SK-N-DZ (cell line): ENCODE measurements around the gene KCNS1.

Source experiments
- DNase-seq: peaks from one replicate; pipeline ENCODE4 v3.0.0-alpha.2; 2015; ENCODE audit warnings: low spot score

The KCNS1 gene

DNA sequence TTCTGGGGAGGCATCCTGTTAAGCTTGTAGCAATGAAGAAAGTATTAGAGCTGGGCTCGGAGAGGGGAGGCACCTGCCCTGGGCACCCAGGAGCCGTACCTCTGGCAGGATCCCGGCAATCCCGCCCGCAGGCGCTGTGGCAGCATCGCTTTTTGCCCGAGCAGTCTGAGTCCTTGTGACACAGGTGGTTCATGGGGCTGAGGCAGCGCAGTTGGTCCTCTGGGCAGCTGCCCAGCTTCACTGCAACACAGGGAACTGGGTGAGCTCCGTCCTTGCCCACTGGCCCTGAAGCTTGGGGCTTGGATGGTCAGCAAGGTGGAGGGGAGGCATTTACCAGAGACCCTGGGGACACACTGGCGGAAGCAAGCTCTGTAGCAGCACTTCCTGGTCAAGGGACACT is 9.4 kb upstream of the KCNS1 start:
- no peak for DNase-seq

DNA sequence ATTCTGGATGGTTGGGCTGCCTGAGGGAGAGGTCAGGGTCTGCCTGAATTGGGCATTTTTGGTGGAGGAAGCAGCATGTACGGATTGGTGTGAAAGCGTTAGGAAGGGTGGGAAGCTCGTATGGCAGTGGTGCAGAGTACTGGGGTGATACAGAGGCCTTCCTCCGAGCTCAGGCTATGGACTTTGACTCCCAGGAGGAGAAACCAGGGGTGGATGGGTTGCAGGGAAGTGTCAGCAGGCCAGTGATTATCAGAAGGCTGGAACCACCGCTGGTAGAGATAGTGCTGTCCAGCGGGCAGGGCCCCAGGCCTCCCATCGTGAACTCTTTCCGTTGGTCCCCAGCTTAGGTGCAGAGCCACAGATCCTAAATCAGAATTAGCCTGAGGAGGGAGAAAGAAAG is 8.7 kb upstream of the KCNS1 start:
- DNase-seq, result no peak

DNA sequence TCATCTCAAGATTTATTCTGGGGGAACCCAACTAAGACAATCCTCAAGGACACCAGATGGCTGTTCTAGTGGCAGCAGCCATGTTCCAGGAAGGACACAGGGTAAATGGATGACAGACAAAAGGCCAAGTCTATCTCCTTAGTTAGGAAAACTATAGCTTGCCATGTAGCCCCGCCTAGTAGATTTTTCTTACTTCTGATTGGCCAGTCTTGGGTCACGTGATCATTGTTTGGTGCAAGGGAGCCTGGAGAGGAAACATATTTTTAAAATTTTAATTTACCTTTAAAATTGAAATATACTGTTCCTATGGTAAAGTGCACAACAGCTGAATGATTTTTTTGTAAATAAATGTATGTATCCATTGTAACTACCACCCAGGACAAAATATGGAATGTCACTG is 4.4 kb upstream of the KCNS1 start:
- no peak for DNase-seq

DNA sequence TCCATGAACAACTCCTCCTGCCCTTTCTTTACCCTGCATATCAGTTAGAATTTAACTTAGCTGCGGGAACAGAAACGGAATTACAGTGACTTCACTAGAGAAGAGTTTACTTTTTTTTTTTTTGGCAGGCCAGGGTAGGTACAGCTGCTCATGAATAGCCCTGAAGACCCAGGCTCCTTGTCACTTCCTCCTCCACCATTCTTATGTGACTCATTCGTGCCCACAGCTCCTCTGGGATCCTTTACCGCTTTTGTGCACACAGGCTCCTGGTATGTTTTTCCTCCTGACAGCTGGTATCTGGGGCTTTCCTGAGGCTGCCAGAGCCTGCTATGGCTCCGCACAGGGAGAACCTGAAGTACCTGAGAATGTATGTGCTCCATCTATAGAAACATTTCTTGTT is 3.9 kb upstream of the KCNS1 start:
- no peak for DNase-seq

DNA sequence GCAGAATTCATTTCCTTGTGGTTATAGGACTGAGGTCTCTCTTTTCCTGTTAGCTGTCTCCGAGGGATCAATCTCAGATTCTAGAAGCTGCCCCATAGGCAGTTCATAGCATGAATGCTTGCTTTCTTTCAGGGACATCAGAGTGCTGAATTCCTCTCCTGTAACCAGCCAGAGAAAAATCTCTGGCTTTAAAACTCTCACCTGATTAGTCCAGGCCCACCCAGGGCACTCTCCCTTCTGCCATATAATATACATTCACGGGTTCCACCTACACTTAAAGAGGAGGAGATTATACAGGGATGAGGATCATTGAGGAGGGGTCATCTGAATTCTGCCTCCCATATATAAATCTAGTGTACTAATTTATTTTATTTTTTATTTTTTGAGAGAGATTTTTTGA is 2.1 kb upstream of the KCNS1 start:
- no peak for DNase-seq

DNA sequence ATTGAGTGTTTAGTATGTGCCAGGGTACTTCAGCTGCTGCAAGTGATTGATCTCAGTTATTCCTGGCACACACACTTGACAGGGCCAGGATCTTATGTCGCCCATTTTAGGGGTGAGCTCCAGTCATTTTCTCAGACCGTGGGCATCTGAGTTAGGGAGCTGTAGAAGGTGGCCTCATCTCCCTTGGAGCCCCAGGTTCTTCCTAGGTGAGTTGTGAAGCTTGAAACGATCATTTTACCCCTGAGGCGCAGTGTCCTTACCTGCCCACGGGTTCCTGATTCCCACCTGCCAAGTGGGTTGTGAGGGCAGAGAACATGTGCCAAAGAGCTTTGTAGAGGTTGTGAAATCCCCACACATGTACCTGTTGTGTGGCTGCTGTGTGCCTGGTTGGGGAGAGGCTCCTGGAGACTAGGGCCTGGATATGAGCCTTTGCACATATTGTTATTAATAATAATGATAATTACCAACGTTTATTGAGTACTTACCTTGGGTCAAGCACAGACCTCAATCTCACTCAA is 465 bp upstream of the KCNS1 start:
- DNase-seq, result no peak

DNA sequence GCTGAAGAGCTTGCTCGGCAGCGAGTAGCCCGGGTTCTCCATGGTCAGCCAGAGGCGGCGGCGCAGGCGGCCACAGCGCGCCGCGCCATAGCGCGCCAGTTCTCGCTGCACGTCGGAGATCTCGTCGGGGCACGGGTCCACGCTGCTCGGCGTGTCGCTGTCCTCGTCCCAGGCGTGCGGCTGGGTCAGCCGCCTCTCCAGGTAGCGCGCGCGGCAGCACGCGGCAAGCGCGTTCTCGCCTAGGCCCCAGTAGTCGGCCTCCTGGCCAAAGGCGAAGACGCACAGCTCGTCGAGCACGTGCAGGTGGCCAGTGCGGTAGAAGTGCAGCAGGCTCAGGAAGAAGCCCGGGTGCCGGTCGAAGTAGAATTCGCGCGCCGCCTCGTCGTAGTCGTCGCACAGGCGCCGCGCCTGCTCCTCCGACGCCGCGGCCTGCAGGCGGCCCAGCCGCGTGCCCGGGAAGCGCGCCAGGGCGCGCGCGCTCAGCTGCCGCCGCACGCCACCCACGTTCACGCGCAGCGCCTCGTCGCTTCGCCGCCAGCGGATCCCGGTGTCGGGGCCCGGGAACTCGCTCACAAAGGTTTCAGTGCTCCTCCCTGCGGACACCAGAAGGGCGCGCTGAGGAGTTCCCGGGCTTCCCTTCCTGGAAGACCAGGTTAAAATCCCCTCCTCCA is 2.7 kb downstream of the KCNS1 start:
- DNase-seq, result peak; percentile 58

DNA sequence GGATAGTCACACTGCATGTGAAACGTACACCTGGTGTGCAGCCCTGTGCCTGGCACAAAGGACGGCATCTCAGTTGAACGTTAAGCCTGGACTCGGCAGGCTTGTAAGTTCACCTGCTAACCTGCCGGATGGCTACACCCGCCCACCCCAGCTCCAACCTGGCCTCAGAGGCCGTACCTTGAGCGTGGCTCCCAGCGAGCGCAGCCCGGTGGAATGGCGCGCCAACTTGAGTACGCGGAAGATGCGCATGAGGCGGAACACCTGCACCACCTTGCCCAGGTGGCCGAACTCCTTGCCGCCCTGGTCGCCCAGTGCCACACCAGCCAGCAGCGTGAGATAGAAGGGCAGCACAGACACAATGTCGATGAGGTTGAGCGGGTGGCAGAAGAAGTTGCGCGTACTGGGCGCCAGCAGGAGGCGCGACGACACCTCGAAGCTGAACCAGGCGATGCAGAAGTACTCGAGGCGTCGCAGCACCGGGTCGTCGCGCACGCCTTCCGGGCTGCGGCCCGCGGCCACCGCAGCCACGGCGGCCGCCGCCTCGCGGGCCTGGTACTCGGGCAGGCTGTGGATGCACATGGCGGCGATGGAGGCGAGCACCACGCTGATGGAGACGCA is 3.3 kb downstream of the KCNS1 start:
- DNase-seq, result no peak

DNA sequence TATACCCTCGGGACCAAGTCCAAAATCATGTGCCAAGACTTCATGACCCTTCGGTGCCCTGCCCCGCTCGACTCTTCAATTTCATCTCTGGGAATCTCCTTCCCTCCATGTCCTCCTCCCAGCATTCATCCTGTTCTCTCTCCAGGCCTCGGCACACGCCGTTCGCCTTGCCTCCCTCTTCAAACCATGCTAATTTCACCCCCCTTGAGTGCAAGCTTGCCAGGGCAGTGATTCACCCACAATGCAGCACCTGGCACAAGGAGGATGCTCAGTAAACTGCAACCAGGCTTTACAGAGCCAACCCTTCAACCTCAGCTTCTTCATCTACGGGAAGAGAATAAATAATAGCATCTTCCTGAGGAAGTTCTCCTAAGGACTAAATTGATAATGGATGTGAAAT is 4.1 kb downstream of the KCNS1 start:
- DNase-seq, result no peak

DNA sequence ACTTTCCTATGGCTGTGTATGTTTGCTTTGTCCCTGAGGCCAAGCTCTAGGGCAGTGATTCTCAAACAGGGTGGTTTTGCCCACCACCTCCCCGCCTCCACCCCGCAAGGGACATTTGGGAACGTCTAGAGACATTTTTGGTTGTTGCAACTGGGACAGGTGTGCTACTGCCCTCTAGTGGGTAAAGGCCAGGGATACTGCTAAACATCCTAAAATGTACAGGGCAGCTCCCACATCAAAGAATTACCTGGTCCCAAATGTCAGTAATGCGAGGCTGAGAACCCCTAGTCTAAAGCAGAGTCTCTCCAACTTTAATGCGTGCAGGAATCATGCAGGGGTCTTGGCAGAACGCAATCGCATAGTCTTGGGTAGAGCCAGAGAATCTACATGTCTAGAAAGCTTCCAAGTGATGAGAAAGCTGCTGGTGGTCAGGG is 5.1 kb downstream of the KCNS1 start:
- peak; percentile 59 for DNase-seq

DNA sequence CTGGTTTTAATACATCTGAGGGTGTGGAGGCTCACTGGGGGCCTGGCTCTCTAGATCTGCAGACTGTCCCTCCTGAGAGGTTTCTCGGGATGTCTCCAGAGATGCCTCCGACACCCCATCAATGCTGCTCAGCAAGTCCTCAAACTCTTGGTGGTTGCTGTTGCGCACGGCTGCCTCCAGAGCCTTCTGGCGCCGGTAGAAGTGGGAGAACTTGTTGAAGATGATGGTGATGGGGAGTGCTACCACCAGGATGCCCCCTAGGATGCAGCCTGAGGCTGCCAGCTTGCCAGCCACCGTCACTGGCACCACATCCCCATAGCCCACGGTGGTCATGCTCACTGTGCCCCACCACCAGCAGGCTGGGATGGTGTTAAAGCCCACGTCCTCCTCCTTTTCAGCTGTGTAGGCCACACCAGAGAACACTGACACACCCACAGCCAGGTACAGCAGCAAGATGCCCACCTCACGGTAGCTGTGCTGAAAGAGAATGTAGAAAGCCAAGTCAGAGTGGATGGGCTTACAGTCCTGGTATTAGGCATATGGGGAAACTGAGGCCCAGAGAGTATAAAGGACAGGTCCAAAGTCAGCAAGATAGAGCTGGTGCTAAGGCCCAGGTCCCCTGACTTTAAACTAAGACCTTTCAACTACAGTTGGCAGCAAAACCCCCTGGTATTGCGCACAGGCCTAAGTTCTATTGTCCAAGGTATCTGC is 5.9 kb downstream of the KCNS1 start:
- no peak for DNase-seq

DNA sequence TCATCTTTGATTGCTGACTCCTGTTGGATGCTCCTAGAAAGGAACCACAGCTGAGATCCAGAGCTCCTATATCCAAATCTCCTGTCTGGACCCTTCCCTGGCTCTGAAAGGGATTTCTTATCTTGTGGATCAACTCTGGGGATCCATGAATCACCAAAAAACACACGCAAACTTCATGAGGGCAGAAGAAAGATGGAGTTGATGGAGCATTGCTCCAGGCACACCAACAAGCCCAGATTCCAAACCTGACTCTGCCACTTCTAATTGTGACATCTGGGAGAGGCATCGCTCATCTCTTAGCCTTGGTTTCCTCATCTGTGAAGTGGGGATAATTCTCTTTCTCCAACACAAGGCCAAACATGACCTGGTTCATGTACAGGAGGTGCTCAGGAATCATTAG is 6.7 kb downstream of the KCNS1 start:
- no peak for DNase-seq

DNA sequence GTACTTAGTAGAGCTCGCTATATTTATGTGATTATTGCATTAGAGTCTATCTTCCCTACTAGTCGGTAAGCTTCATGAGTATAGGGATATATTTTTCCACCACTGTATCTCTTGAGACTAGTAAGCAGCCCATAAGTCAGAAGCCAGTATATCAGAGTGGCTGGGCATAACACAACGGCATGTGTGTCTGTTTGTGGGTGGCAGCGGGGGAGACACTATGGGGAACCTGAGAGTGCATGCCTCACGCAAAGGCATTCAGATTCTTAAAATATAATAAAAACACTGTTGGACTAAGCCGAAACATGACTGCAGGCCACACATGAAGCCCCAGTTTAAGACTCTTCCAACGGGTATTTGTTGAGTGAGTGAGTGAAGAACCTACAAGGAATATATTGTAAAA is 8.0 kb downstream of the KCNS1 start:
- no peak for DNase-seq

DNA sequence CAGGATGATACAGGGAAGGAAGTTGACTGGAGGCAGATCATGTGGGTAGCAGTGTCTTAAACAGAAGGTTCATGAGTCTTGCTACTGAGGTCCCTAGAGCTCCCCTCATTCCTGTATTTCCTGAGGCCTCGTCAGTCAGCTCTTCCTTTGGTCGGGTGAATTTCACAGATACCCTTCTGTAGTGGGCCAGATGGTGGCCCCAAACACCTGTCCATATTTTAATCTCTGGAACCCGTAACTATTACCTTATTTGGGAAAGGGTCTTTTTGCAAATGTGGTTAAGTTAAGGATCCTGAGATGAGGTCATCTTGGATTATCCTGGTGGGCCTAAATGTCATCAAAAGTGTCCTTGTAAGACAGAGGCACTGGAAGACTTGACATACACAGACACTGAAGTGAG is 9.6 kb downstream of the KCNS1 start:
- no peak for DNase-seq

DNA sequence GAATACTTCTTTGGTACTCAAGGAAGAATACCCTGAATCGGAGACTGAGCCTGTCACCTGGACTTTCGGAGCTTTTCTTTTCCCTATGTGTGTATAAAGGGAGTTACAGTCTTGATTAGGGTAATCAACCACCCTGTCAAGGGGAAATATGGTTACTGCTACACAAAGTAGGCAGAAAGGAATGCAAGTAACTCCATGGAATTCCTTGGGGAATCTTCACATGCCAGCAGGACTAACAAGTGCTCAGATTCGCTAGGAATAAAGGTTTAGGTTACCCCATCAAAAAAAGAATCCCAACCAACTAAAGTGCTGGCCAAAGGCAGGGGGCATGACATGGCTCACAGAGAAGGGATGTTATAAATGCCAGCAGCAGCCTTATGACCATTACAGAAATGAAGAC is 10.4 kb downstream of the KCNS1 start:
- no peak for DNase-seq

DNA sequence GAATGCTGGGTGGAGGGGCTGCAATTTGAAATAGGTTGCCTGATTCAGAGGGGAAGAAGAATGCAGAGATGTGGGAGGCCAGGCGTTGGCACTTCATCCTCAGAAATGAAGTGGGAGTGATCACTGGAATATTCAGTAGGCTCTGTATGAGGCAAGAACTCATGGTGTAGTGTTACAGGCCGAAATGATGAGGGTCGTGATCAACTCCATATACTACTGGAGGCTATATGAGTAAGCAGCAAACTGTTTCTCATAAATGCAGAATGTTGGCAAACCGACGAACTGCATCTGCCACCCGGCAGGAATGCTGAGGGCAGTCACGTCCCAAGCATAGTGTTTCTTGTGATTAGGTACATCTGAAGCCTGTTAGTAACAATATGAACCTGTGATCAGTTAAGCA is 12.7 kb downstream of the KCNS1 start:
- no peak for DNase-seq

DNA sequence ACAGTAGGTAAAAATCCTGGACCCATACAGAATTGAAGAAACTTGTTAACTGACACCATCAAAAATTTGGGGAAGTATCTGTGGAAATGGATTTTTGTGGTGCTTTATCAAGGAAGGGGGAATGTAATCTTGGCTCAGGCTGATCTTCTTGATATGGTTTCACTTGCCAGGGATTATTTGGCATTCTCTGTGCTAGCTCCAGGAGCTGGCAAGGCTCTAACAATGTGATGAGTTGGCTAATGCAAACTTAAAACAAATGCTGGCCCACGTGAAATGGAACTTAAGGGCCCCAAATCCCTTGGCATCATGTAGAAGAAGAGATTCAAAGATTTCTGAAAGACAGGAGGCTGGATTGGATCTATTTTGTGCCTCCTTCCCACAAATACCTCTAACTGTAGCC is 13.1 kb downstream of the KCNS1 start:
- DNase-seq, result no peak

DNA sequence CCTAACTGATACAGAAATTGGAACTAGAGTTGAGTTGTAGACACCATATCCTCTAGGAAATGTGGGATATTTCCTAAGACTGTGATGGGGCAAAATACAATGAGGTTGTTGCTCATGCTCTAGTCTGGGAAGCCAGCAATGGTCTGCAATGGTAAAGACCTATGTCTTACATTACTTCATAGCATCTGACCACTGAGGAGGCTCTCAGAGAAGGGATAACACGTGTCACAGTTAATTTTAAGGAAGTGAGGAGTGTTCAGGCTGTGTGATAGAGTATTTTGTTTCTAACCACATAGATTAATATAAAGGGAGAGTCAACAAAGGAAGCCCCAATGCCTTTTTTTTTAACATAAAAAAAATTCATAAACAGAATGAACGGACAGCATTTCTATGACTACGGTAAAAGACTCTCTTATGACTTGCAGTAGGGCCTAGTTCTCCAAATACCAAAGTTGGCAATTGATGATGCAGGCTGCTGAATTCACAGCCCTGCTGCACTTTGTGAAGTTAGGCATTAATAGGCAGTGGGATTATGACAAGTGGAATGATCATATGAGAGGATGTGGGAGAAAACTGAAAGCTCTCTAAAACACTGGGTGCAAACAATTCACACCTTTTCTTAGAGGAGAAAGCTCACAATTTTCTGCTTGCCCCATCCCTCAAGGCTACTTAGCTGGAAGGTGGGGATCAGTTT is 13.7 kb downstream of the KCNS1 start:
- no peak for DNase-seq

DNA sequence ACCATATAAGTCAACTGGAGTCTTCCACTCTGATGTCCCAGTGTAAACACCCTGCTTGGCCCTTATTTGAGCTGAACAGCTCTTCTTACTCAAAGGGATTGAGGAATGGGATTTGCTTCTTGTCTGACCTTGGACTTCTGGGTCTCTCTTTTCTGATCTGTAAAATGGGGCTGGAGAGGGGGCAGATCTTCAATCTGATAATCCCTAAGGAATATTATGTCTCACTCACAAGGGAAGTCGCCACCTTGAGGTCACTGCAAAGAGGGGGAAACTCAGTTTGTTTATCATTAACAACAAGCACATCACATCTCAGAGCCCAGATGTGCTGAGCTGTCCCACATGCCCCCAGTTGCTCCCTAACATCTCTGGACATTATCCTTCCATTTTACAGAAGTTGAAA is 15.1 kb downstream of the KCNS1 start:
- DNase-seq, result no peak

DNA sequence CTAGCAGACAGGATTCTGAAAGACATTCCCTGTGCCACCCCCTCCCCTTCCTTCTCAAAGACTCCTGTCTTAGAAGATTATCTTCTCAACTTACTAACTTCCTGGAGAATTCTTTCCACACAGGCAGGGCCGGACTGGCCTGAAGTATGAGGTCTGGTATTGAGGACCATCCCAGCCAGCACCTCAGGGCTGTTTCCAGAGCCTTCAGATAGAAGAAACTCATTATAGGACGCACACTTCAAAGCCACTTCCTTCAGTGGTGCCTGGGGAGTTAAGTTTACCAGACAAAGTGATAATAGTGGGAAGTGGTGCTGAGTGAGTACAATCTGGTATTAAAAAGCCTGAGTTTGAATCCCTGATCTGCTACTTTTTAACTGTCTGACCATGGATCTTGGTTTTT is 15.6 kb downstream of the KCNS1 start:
- no peak for DNase-seq

DNA sequence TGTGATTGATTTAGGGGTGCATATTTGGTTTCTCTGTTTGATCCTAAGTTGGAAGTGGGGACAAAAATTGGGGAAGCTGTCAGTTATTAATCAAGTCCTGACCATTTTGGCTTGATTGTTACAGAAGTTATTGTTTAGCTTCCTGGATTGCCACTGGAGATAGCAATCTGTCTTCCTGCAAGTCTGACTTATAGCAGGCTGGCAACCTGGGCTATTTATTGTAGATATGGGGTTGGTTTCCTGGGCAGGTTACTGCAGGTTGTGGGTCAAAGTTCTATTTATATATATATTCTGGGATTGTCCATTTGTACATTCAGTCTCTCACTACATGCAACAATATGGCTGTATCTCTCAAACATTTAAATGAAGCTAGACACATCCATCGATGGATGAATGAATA is 17.8 kb downstream of the KCNS1 start:
- no peak for DNase-seq

DNA sequence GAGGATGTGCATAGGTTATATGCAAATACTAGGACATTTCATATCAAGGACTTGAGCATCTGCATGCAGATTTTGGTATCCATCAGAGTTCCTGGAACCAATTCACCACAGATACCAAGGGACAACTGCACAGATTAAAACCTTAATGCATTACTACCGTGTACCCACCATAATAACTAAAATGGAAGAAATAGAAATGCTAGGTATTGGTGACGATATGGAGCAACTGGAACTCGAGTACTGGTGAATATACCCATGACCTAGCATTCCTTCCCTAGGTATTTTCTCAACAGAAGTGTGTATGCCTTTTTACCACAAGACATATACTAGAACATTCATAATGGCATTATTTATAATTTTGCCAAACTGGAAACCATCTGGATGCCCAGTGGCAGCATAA is 18.5 kb downstream of the KCNS1 start:
- no peak for DNase-seq
